Rectal smooth muscle tissue (tissue), 1 donor: ENCODE results near the gene TASOR.

Experiments
- H3K27ac ChIP-seq: one replicate; pipeline ENCODE4 v1.7.0; 2013; ENCODE audit warnings: low read depth, low read length, inconsistent platforms
- H3K27me3 ChIP-seq: one replicate; pipeline ENCODE4 v1.7.0; 2013; ENCODE audit warnings: low read length; ENCODE audit not compliant: control insufficient read depth, insufficient read depth
- H3K36me3 ChIP-seq: one replicate; pipeline ENCODE4 v1.7.0; 2013; ENCODE audit warnings: low read length; ENCODE audit not compliant: control insufficient read depth, insufficient read depth
- H3K4me1 ChIP-seq: one replicate; pipeline ENCODE4 v1.7.0; 2013; ENCODE audit warnings: low read length; ENCODE audit not compliant: control insufficient read depth, insufficient read depth
- H3K4me3 ChIP-seq: one replicate; pipeline ENCODE4 v1.7.0; 2013; ENCODE audit warnings: low read length
- H3K9ac ChIP-seq: one replicate; pipeline ENCODE4 v1.7.0; 2013; ENCODE audit warnings: low read length

Gene TASOR

GRCh38 chr3:56677286-56677685 is 5.8 kb downstream of the TASOR start:
- Histone ChIP-seq H3K4me3 (no peak overlapping the region), H3K27ac (no peak overlapping the region), H3K36me3 (peaks cover 3% of the 10 kb centered on the region), H3K4me1 (peaks cover 4% of the 10 kb centered on the region), H3K27me3 (no peaks in the 10 kb centered on the region), H3K9ac (no peak overlapping the region)

- H3K27me3 ChIP-seq, result no peaks in the 10 kb centered on the region
- H3K4me1 ChIP-seq, result no peaks in the 10 kb centered on the region
- H3K27ac ChIP-seq, result no peak overlapping the region
- H3K9ac ChIP-seq, result no peak overlapping the region
- no peak overlapping the region for H3K4me3 ChIP-seq
- peaks cover 3% of the 10 kb centered on the region for H3K36me3 ChIP-seq
Observed at GRCh38 chr3:56673781-56674457, 9.1 kb downstream of the TASOR start.

GRCh38 chr3:56667973-56668579 is 15.0 kb downstream of the TASOR start:
- no peaks in the 10 kb centered on the region for H3K4me1 ChIP-seq
- H3K27me3 ChIP-seq, result no peaks in the 10 kb centered on the region
- H3K36me3 ChIP-seq, result peaks cover 11% of the 10 kb centered on the region
- no peak overlapping the region for H3K4me3 ChIP-seq
- H3K9ac ChIP-seq, result no peak overlapping the region
- H3K27ac ChIP-seq, result no peak overlapping the region

- Histone ChIP-seq H3K9ac (no peak overlapping the region), H3K4me3 (no peak overlapping the region), H3K4me1 (no peaks in the 10 kb centered on the region), H3K27me3 (no peaks in the 10 kb centered on the region), H3K27ac (no peak overlapping the region), H3K36me3 (peaks cover 14% of the 10 kb centered on the region)
Observed at GRCh38 chr3:56664823-56665222, 18.2 kb downstream of the TASOR start.

- Histone ChIP-seq H3K9ac (no peak overlapping the region), H3K27ac (no peak overlapping the region), H3K27me3 (no peaks in the 10 kb centered on the region), H3K36me3 (peaks cover 13% of the 10 kb centered on the region), H3K4me1 (no peaks in the 10 kb centered on the region), H3K4me3 (no peak overlapping the region)
Observed at GRCh38 chr3:56655709-56656108, 27.4 kb downstream of the TASOR start.

- Histone ChIP-seq H3K27me3 (no peaks in the 10 kb centered on the region), H3K4me3 (no peak overlapping the region), H3K36me3 (peaks cover 9% of the 10 kb centered on the region), H3K4me1 (no peaks in the 10 kb centered on the region), H3K9ac (no peak overlapping the region), H3K27ac (no peak overlapping the region)
Observed at GRCh38 chr3:56654460-56654859, 28.6 kb downstream of the TASOR start.

GRCh38 chr3:56645407-56645806 is 37.7 kb downstream of the TASOR start:
- peaks cover 15% of the 10 kb centered on the region for H3K36me3 ChIP-seq

GRCh38 chr3:56633602-56634535 is 49.2 kb downstream of the TASOR start:
- Histone ChIP-seq H3K27ac (no peak overlapping the region), H3K9ac (no peak overlapping the region), H3K4me1 (no peaks in the 10 kb centered on the region), H3K4me3 (no peak overlapping the region), H3K36me3 (peaks cover 11% of the 10 kb centered on the region), H3K27me3 (no peaks in the 10 kb centered on the region)

More at GRCh38 chr3:56645407-56645806, 37.7 kb downstream of the TASOR start:
- Histone ChIP-seq H3K4me1 (no peaks in the 10 kb centered on the region), H3K27ac (no peak overlapping the region), H3K9ac (no peak overlapping the region), H3K27me3 (no peaks in the 10 kb centered on the region), H3K4me3 (no peak overlapping the region)
